Measurements from ENCODE around the gene GPRC6A.

DNA sequence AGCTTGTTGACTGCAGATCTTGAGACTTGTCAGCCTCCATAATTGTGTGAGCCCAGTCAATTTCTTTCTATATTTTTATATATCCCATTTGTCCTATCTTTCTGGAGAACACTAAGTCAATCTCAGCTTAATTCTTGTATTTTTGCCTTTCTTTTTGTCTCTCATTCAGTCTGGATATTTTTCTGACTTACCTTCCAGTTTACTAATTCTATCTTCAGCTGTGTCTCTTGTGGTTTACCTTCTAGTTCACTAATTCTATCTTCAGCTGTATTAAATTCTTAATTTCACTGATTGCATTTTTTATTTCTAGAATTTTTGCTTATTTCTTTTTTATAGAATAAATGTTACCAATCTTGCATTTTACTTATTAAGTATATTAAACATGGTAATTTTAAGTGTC lies 30.4 kb upstream of the GPRC6A start:
- TF ChIP-seq, protein P1, sequence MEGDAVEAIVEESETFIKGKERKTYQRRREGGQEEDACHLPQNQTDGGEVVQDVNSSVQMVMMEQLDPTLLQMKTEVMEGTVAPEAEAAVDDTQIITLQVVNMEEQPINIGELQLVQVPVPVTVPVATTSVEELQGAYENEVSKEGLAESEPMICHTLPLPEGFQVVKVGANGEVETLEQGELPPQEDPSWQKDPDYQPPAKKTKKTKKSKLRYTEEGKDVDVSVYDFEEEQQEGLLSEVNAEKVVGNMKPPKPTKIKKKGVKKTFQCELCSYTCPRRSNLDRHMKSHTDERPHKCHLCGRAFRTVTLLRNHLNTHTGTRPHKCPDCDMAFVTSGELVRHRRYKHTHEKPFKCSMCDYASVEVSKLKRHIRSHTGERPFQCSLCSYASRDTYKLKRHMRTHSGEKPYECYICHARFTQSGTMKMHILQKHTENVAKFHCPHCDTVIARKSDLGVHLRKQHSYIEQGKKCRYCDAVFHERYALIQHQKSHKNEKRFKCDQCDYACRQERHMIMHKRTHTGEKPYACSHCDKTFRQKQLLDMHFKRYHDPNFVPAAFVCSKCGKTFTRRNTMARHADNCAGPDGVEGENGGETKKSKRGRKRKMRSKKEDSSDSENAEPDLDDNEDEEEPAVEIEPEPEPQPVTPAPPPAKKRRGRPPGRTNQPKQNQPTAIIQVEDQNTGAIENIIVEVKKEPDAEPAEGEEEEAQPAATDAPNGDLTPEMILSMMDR (IDR thresholded peaks at IDR 0.05; ENCODE audit: low read depth, low read length) = no peak
- no peak for TF ChIP-seq EZH2phosphoT487 (IDR thresholded peaks at IDR 0.05; ENCODE audit: low read depth)
